ENCODE results near the gene HDGFL3. TPM values are rescaled to one million over a fixed set of nuclear protein-coding genes. Genes with fewer than 3 reads are reported as not detected.

Gene HDGFL3
- total and polyA plus RNA-seq, 2 donors = 34.1 to 42.9 TPM

DNA sequence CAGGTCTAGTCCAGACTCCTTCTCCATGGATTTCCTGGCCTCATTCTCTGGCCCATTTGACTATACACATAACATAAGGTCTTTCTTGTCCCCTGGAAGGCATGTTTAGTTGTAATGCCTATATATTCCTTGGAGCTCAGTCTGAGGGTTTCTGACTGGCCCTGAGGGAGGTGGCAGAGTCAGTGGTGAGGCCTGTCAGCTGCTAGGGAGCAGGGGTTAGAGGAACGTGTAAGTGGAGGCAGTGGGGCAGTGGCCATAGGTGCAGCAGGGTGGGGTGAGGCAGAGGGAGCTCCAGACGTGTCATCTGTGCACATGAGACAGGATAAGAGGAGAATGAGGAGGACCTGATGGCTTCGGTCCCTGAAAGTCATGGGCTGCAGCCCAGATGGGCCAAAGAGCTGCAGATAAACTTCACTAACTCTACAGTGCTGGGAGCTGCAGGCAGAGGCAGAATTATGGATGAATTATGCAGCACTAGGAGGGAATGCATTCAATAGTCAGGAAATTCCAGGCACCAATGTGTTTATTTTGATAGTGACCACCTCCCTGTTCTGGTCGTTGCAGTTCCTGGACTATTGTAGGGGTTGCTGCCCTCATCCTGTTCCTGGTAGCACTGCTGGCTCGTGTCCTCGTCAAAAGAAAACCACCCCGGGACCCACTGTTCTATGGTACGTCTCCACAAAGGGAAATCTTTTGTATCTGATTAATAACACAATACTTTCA is 95.2 kb downstream of the HDGFL3 start:
- no peaks in the 10 kb centered on the region for H3K36me3 ChIP-seq (ENCODE audit: insufficient read depth)
- H3K4me3 ChIP-seq (ENCODE audit: low read depth, low read length) = no peak overlapping the region
- WGBS = 59% methylated on average over 8 of the region's 8 CpGs
- no peak overlapping the region for H3K27ac ChIP-seq (ENCODE audit: low read depth)
- DNase-seq (ENCODE audit: extremely low spot score) = no peak
- H3K4me1 ChIP-seq (ENCODE audit: insufficient read depth) = no peaks in the 10 kb centered on the region

DNA sequence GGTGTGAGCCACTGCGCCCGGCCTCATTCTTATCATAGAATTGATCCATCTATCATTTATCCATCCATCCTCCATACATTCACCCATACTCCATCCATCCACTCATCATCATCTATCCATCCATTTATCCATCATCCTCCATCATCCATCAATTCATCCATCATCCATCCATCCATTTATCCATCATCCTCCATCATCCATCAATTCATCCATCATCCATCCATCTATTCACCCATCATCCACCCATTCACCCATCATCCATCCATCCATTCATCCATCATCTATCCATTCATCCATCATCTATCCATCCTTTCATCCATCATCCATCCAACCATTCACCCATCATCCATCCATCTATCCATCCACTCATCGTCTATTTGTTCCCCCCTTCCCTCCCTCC is 96.5 kb downstream of the HDGFL3 start:
- H3K36me3 ChIP-seq (ENCODE audit: insufficient read depth) = no peaks in the 10 kb centered on the region
- no peak for DNase-seq (ENCODE audit: extremely low spot score)
- no peaks in the 10 kb centered on the region for H3K4me1 ChIP-seq (ENCODE audit: insufficient read depth)
- 97% methylated on average over 3 of the region's 3 CpGs for WGBS
- no peak overlapping the region for H3K27ac ChIP-seq (ENCODE audit: low read depth)
- H3K4me3 ChIP-seq (ENCODE audit: low read depth, low read length) = no peak overlapping the region

DNA sequence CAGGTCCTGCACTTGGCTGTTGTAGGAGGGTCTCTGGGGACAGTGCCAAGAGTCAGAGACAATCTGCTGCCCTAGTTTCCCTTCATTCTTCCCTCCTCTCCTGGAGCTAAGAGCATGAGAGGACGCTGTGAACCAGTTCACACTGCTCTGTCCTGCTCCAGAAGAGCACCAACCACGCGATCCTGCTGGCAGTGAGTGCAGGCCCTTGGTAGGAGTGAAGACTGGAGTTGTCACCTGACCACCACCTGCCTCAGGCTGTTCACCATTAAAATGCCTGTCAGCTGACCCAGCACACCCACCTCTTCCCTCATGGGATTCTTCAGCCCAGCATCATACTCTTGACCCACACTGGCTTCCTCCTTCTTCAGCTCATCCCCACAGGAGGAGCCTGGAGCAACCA is 97.2 kb downstream of the HDGFL3 start:
- WGBS = 80% methylated on average over 3 of the region's 3 CpGs
- Histone ChIP-seq H3K36me3 (ENCODE audit: insufficient read depth) (no peaks in the 10 kb centered on the region), H3K4me1 (ENCODE audit: insufficient read depth) (no peaks in the 10 kb centered on the region), H3K27ac (ENCODE audit: low read depth) (no peak overlapping the region), H3K4me3 (ENCODE audit: low read depth, low read length) (no peak overlapping the region)
- no peak for DNase-seq (ENCODE audit: extremely low spot score)

DNA sequence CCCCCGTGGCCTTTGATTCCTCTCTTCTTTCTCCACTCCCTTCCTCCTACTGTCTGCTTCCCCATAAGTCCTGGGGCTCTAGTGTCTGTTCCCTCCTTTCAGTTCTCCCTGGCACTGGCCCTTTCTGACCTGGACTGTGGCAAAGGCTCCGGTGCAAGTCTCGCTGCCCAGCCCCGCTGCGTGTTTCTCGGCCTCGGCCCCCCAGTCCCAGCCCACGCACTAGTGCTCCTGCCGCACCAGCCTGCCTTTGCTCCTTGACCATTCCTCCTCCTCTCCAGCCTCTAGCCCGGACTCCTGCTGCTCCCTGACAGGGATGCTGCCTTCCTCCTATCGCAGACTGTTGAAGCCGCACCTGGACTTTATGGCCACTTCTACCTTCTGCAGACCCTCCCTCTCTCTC is 98.1 kb downstream of the HDGFL3 start:
- Histone ChIP-seq H3K4me3 (ENCODE audit: low read depth, low read length) (no peak overlapping the region), H3K4me1 (ENCODE audit: insufficient read depth) (no peaks in the 10 kb centered on the region), H3K27ac (ENCODE audit: low read depth) (no peak overlapping the region), H3K36me3 (ENCODE audit: insufficient read depth) (no peaks in the 10 kb centered on the region)
- 88% methylated on average over 12 of the region's 12 CpGs for WGBS
- no peak for DNase-seq (ENCODE audit: extremely low spot score)

DNA sequence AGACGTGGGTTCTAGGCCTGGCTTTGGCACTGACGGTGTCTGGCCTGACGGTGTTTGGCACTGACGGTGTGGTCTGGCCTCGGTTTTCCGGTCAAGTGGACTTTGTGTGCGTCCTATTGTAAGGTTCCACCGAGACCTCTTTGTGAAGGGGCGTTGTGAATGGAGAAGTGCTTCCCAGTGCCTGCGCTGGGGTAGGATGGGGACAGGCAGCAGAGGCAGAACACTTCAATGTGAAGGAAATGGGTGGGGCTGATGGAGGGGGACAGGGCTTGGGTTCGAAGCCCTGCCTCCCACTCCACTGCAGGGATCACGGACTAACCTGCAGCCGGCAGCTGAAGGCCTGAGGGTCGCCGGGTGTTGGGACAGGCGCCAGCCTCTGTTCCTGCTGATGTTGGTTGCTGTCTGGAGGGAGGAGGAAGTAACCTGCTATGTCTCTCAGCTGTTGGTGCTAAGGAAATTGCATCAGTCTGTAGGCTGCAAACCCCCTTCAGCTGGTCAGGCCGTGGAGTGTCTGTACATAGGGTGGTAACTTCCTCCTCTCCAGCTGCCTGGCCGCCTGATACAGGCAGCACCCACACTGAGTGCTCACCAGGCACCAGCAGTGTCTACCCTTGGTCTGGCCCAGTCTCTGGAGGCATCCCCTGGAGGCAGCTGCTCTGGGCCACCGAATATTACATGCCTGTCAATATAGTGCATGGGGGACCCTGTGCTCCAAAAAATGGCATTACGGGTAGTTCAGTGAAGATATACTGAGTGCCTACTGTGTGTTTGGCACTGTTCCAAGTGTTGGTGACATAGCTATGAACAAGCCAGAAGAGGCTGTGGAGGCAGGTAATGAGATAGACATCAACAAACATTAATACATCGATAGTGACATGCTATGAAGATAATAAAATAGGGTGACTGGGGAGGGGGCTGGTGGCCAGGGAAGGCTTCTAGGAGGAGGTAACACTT is 99.1 kb downstream of the HDGFL3 start:
- H3K4me3 ChIP-seq (ENCODE audit: low read depth, low read length) = no peak overlapping the region
- 58% methylated on average over 21 of the region's 21 CpGs for WGBS
- no peaks in the 10 kb centered on the region for H3K36me3 ChIP-seq (ENCODE audit: insufficient read depth)
- H3K4me1 ChIP-seq (ENCODE audit: insufficient read depth) = no peaks in the 10 kb centered on the region
- H3K27ac ChIP-seq (ENCODE audit: low read depth) = no peak overlapping the region
- DNase-seq (ENCODE audit: extremely low spot score) = no peak

DNA sequence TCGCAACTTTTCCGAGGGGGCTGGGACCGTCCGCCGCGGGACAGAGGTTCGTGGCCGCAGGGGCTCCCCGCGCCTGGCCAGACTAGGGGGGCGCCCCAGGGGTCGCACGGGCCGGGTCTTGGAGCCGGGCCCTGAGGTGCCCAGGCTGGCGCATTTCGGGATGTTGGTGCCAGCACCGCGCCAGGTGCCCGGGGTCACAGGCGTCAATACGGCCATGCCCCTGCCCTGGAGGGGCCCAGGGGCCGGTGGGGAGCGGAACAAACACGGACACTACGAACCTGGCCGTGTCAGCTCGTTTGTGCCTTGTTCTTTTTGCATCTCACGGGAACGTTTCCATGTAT is 99.8 kb downstream of the HDGFL3 start:
- 9% methylated on average over 30 of the region's 30 CpGs for WGBS
- H3K4me3 ChIP-seq (ENCODE audit: low read depth, low read length) = peak overlapping the region; percentile 52
- no peak overlapping the region for H3K27ac ChIP-seq (ENCODE audit: low read depth)
- no peaks in the 10 kb centered on the region for H3K4me1 ChIP-seq (ENCODE audit: insufficient read depth)
- no peaks in the 10 kb centered on the region for H3K36me3 ChIP-seq (ENCODE audit: insufficient read depth)
- no peak for DNase-seq (ENCODE audit: extremely low spot score)

DNA sequence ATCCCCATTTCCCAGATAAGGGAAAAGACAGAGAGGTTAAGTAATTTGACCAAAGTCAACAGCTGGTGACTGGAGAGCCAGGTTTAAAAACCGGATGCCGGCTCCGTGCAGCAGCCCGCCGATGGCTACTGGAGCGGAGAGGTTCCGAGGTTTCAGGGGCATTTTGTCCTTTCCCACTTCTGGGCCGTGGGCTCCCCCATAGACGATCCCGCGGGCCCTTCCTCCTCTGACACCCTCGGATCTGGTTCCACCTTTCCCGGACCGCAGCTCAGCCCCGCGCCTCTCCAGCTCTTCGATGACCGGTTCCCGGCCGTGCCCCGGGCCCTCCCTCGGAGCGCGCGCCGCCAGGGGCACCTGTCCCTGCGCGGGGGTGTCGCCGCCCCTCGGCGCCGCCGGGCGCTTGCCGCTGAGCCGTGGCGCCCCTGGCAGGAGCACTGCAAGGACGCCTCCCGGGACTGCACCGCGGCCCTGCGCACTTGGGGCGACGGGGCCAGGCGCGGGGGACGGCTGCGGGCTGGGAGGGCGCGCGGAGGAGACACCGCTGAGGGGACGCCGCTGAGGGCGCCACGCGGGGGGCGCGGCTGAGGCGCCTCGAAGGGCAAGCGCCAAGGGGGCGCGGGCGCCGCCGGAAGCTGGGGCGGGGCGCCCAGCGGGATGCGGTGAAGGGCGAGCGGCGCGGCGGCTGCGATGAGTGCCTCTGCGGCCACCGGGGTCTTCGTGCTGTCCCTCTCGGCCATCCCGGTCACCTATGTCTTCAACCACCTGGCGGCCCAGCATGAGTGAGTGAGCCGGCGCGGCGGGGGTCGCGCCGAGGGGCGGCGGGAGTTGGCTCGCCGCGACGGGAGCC is 100.4 kb downstream of the HDGFL3 start, which contains the start of gene TM6SF1:
Gene TM6SF1 (plus strand): TSS at position 652 of the 847 bp plus-strand sequence. CDS start 36 bp downstream, at position 688.
- under 1% methylated on average over 97 of the region's 97 CpGs for WGBS
- no peak for DNase-seq (ENCODE audit: extremely low spot score)
- no peaks in the 10 kb centered on the region for H3K36me3 ChIP-seq (ENCODE audit: insufficient read depth)
- H3K4me3 ChIP-seq (ENCODE audit: low read depth, low read length) = peak within 1 kb of the TSS; percentile 52
- no peaks in the 10 kb centered on the region for H3K4me1 ChIP-seq (ENCODE audit: insufficient read depth)
- H3K27ac ChIP-seq (ENCODE audit: low read depth) = no peak within 1 kb of the TSS

DNA sequence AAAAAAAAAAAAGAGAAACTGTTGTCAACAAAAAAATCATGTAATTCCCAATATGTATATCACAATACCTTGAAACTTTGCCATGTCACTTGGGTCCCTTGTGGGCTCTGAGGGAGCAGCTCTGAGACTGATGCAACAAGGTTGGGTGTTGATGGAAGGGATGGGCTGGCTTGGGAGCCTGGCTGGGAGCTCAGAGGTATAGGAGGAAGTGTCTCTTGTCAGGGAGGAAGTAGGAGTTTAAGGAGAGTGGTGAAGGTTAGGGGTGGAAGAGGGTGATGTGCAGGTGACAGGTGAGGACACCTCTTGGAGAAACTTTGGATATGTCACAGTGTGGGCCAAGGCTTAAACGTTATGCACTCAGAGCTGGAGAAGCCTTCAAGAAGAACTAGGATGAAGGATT is 102.2 kb downstream of the HDGFL3 start:
- Histone ChIP-seq H3K4me1 (ENCODE audit: insufficient read depth) (no peaks in the 10 kb centered on the region), H3K27ac (ENCODE audit: low read depth) (no peak overlapping the region), H3K36me3 (ENCODE audit: insufficient read depth) (no peaks in the 10 kb centered on the region), H3K4me3 (ENCODE audit: low read depth, low read length) (no peak overlapping the region)
- DNase-seq (ENCODE audit: extremely low spot score) = no peak
- WGBS = 81% methylated on average over 1 of the region's 1 CpG

DNA sequence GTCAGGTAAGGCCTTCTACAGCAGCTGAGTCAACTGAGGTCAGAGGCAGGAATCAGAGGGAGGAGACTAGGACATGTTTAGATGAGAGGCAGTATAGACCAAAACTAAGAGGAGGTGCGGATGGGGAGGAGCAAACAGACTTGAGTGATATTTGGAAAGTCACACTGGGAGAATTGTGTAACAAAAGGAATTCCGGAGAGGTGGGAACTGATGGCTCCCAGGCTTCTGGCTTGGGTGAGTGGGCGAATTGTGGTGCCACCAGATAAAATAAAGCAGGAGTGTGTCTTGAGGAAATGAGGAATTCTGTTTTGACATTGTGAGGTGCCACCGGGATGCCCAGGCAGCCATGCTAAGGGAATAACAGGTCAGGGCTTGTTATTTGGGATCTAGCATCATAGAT is 103.5 kb downstream of the HDGFL3 start:
- no peak overlapping the region for H3K4me3 ChIP-seq (ENCODE audit: low read depth, low read length)
- H3K4me1 ChIP-seq (ENCODE audit: insufficient read depth) = no peaks in the 10 kb centered on the region
- no peaks in the 10 kb centered on the region for H3K36me3 ChIP-seq (ENCODE audit: insufficient read depth)
- 89% methylated on average over 4 of the region's 4 CpGs for WGBS
- H3K27ac ChIP-seq (ENCODE audit: low read depth) = no peak overlapping the region
- no peak for DNase-seq (ENCODE audit: extremely low spot score)

DNA sequence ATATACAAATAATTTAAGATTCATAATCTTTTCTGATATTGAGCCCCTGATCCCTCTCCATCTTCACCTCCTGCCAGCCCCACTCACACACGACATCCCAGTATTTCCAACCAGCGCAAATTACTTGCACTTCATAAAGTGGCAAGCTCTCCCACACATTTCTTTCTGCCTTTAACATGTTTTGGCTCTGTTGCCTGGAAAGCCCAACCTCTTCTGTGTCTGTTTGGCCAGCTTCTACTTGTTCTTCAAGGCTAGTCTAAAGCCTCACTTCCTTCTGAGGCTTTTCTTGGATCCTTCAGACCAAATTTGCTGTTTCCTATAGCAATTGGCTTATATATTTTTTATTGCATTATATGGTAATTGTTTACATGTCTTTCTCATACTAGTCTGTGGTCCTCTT is 105.3 kb downstream of the HDGFL3 start:
- no peaks in the 10 kb centered on the region for H3K4me1 ChIP-seq (ENCODE audit: insufficient read depth)
- 57% methylated on average over 2 of the region's 2 CpGs for WGBS
- no peak overlapping the region for H3K27ac ChIP-seq (ENCODE audit: low read depth)
- H3K4me3 ChIP-seq (ENCODE audit: low read depth, low read length) = no peak overlapping the region
- no peak for DNase-seq (ENCODE audit: extremely low spot score)
- no peaks in the 10 kb centered on the region for H3K36me3 ChIP-seq (ENCODE audit: insufficient read depth)

DNA sequence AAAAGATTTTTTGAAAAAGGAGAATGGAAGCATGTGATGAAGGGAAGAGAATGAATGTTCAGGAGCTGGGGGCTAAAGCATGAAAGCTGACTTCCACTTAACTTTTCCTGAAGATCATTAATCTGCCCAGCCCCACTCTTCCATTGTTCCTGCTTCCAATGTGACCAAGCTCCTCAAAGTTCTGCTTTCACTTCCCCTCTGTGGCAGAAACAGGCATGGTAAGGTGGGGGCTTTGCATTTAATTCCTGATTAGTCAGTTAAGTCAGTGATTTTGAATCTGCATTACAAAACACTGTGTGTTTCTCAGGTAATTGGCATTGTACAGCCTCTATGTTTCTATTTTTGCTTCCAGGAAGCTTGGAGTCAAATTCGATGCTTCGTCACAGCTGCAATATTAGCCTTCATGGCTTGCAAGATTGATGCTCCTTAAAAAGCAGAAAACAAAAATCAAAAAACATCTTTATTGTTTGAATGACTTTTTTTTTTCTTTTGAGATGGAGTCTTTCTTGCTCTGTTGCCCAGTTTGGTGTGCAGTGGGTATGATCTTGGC is 107.5 kb downstream of the HDGFL3 start:
- no peak overlapping the region for H3K27ac ChIP-seq (ENCODE audit: low read depth)
- H3K4me1 ChIP-seq (ENCODE audit: insufficient read depth) = no peaks in the 10 kb centered on the region
- no peaks in the 10 kb centered on the region for H3K36me3 ChIP-seq (ENCODE audit: insufficient read depth)
- WGBS = 62% methylated on average over 2 of the region's 2 CpGs
- H3K4me3 ChIP-seq (ENCODE audit: low read depth, low read length) = no peak overlapping the region
- no peak for DNase-seq (ENCODE audit: extremely low spot score)

DNA sequence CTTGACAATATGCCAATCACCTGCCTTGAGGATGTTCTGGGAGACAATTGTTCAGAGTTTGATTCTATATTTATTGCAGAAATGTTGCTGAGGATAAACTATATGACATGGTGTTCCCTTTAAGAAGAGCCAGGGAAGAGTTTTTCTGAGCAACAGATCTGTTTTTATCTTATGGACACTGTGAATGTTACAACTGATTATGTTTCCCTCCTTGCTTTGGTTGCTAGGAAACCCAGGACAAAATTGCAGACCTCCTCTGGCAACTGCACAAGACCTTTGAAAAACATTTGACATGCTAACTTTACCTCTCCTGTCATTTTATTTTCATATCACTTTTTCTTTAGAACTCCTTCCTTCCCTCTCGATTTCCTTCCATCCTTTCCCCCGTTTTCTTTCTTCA is 108.3 kb downstream of the HDGFL3 start:
- DNase-seq (ENCODE audit: extremely low spot score) = no peak
- no peaks in the 10 kb centered on the region for H3K4me1 ChIP-seq (ENCODE audit: insufficient read depth)
- no peak overlapping the region for H3K27ac ChIP-seq (ENCODE audit: low read depth)
- no peaks in the 10 kb centered on the region for H3K36me3 ChIP-seq (ENCODE audit: insufficient read depth)
- WGBS = 60% methylated on average over 2 of the region's 2 CpGs
- H3K4me3 ChIP-seq (ENCODE audit: low read depth, low read length) = no peak overlapping the region

DNA sequence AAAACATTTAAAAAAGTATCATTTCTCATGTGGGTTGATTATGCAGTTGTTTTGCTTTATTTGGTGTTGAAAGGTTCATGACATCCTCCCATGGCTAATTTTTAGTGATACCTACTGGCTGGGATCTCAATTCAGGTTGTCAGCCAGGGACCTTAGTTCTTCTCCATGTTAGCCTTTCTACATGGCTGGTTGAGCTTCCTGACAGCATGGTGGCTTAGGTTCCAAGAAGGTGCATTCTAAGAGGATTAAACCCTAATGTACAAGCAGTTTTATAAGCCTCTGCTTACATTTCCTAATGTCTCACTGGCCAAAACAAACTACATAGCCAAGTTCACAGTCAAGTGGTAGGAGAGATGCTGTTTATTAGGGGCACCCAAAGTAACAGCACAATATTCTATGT is 109.5 kb downstream of the HDGFL3 start:
- Histone ChIP-seq H3K4me3 (ENCODE audit: low read depth, low read length) (no peak overlapping the region), H3K27ac (ENCODE audit: low read depth) (no peak overlapping the region), H3K4me1 (ENCODE audit: insufficient read depth) (no peaks in the 10 kb centered on the region), H3K36me3 (ENCODE audit: insufficient read depth) (no peaks in the 10 kb centered on the region)
- no peak for DNase-seq (ENCODE audit: extremely low spot score)

All from urinary bladder (tissue), 4 donors.